MM.1S (cell line): Measurements from ENCODE around the gene SPOCK1.

Experiments
- DNase-seq: peaks from one replicate; pipeline ENCODE4 v3.0.0-alpha.2; 2015
- H2AFZ ChIP-seq: fragments of 300-600 bp; sonication (generic); 2 replicates; pipeline ENCODE4 v1.6.0; 2016; ENCODE audit warnings: antibody characterized with exemption, low read length
- H3F3A ChIP-seq: fragments of 300-600 bp; sonication (generic); 2 replicates; pipeline ENCODE4 v1.6.1; 2016; ENCODE audit warnings: mild to moderate bottlenecking, antibody characterized with exemption, low read length, moderate library complexity, mixed read lengths; ENCODE audit not compliant: insufficient read depth
- H3K27ac ChIP-seq: fragments of 300-600 bp; sonication (generic); 2 replicates; pipeline ENCODE4 v1.5.1; 2016; ENCODE audit warnings: mild to moderate bottlenecking, low read length
- H3K27me3 ChIP-seq: fragments of 300-600 bp; sonication (generic); replicated peaks from 2 replicates; pipeline ENCODE4 v1.6.0; 2016; ENCODE audit warnings: low read length; ENCODE audit not compliant: insufficient read depth
- H3K36me3 ChIP-seq: fragments of 300-600 bp; sonication (generic); replicated peaks from 2 replicates; pipeline ENCODE4 v1.6.1; 2016; ENCODE audit warnings: mild to moderate bottlenecking, low read length, mixed read lengths; ENCODE audit not compliant: insufficient read depth
- H3K4me1 ChIP-seq: fragments of 300-600 bp; sonication (generic); 2 replicates; pipeline ENCODE4 v1.6.1; 2016; ENCODE audit warnings: low read length, mixed read lengths
- H3K4me2 ChIP-seq: fragments of 300-600 bp; sonication (generic); 2 replicates; pipeline ENCODE4 v1.6.0; 2016; ENCODE audit warnings: low read depth, low read length
- H3K4me3 ChIP-seq: fragments of 300-600 bp; sonication (generic); 2 replicates; pipeline ENCODE4 v1.5.1; 2016; ENCODE audit warnings: low read length, mixed read lengths
- H3K79me2 ChIP-seq: fragments of 300-600 bp; sonication (generic); 2 replicates; pipeline ENCODE4 v1.6.1; 2016; ENCODE audit warnings: mixed run types, low read length, mixed read lengths
- H3K9ac ChIP-seq: fragments of 300-600 bp; sonication (generic); 2 replicates; pipeline ENCODE4 v1.6.1; 2016; ENCODE audit warnings: low read length, mixed read lengths
- H3K9me2 ChIP-seq: fragments of 300-600 bp; sonication (generic); replicated peaks from 2 replicates; pipeline ENCODE4 v1.6.1; 2016; ENCODE audit warnings: mild to moderate bottlenecking, low read length, mixed read lengths; ENCODE audit not compliant: insufficient read depth
- H3K9me3 ChIP-seq: fragments of 300-600 bp; sonication (generic); replicated peaks from 2 replicates; pipeline ENCODE4 v1.6.1; 2016; ENCODE audit warnings: mild to moderate bottlenecking, low read length, mixed read lengths; ENCODE audit not compliant: insufficient read depth
- H4K20me1 ChIP-seq: fragments of 300-600 bp; sonication (generic); 2 replicates; pipeline ENCODE4 v1.6.1; 2016; ENCODE audit warnings: mild to moderate bottlenecking, low read length, moderate library complexity, mixed read lengths; ENCODE audit not compliant: insufficient read depth
- CTCF ChIP-seq: fragments of 300-600 bp; sonication (generic); IDR thresholded peaks from 2 replicates; pipeline ENCODE4 v1.5.1; 2016; ENCODE audit warnings: antibody characterized with exemption, low read length, mixed read lengths
- EZH2 ChIP-seq: fragments of 300-600 bp; sonication (generic); optimal IDR thresholded peaks from 2 replicates; pipeline ENCODE3; 2017; ENCODE audit warnings: low read depth, mild to moderate bottlenecking, antibody characterized with exemption, low read length, mixed read lengths
- EZH2phosphoT487 ChIP-seq: fragments of 300-600 bp; sonication (generic); IDR thresholded peaks from 2 replicates; pipeline ENCODE4 v1.6.1; 2018; ENCODE audit warnings: antibody characterized with exemption, low read length

The SPOCK1 gene

GRCh38 chr5:137119321-137119720 is 379.8 kb downstream of the SPOCK1 start:
- Histone ChIP-seq H4K20me1 (no peaks in the 10 kb centered on the region), H3K36me3 (no peaks in the 10 kb centered on the region), H3K27me3 (no peaks in the 10 kb centered on the region), H3K9ac (no peak overlapping the region), H3K4me2 (no peak overlapping the region), H3F3A (no peaks in the 10 kb centered on the region), H3K79me2 (no peaks in the 10 kb centered on the region), H3K9me2 (no peaks in the 10 kb centered on the region), H3K4me1 (no peaks in the 10 kb centered on the region), H2AFZ (no peak overlapping the region), H3K9me3 (no peaks in the 10 kb centered on the region), H3K4me3 (no peak overlapping the region), H3K27ac (no peak overlapping the region)
- DNase-seq: no peak
- TF ChIP-seq EZH2 (no peak), CTCF (no peak), EZH2phosphoT487 (no peak)

- H3K27me3 ChIP-seq: no peaks in the 10 kb centered on the region
- no peaks in the 10 kb centered on the region for H3K79me2 ChIP-seq
- TF ChIP-seq EZH2phosphoT487 (no peak), CTCF (no peak), EZH2 (no peak)
- DNase-seq: no peak
- no peak overlapping the region for H3K9ac ChIP-seq
- no peak overlapping the region for H3K27ac ChIP-seq
- no peaks in the 10 kb centered on the region for H4K20me1 ChIP-seq
- no peaks in the 10 kb centered on the region for H3K36me3 ChIP-seq
- no peaks in the 10 kb centered on the region for H3K4me1 ChIP-seq
- no peaks in the 10 kb centered on the region for H3K9me2 ChIP-seq
- no peak overlapping the region for H2AFZ ChIP-seq
- no peaks in the 10 kb centered on the region for H3K9me3 ChIP-seq
- H3K4me2 ChIP-seq: no peak overlapping the region
- no peaks in the 10 kb centered on the region for H3F3A ChIP-seq
- H3K4me3 ChIP-seq: no peak overlapping the region
Observed at GRCh38 chr5:137118629-137119028, 380.5 kb downstream of the SPOCK1 start.

GRCh38 chr5:137115152-137115551 is 384.0 kb downstream of the SPOCK1 start:
- no peaks in the 10 kb centered on the region for H4K20me1 ChIP-seq
- no peak for DNase-seq
- no peak overlapping the region for H2AFZ ChIP-seq
- no peaks in the 10 kb centered on the region for H3F3A ChIP-seq
- no peak overlapping the region for H3K27ac ChIP-seq
- no peaks in the 10 kb centered on the region for H3K9me3 ChIP-seq
- H3K9me2 ChIP-seq: no peaks in the 10 kb centered on the region
- H3K27me3 ChIP-seq: no peaks in the 10 kb centered on the region
- H3K4me1 ChIP-seq: no peaks in the 10 kb centered on the region
- no peak overlapping the region for H3K9ac ChIP-seq
- TF ChIP-seq EZH2 (no peak), CTCF (no peak), EZH2phosphoT487 (no peak)
- no peak overlapping the region for H3K4me3 ChIP-seq
- no peaks in the 10 kb centered on the region for H3K36me3 ChIP-seq
- H3K4me2 ChIP-seq: no peak overlapping the region
- no peaks in the 10 kb centered on the region for H3K79me2 ChIP-seq

GRCh38 chr5:137114529-137114928 is 384.6 kb downstream of the SPOCK1 start:
- Histone ChIP-seq H3K9me2 (no peaks in the 10 kb centered on the region), H3K4me3 (no peak overlapping the region), H3K36me3 (no peaks in the 10 kb centered on the region), H2AFZ (no peak overlapping the region), H3K4me1 (no peaks in the 10 kb centered on the region), H3F3A (no peaks in the 10 kb centered on the region), H3K9me3 (no peaks in the 10 kb centered on the region), H3K4me2 (no peak overlapping the region), H3K27ac (no peak overlapping the region), H3K79me2 (no peaks in the 10 kb centered on the region), H4K20me1 (no peaks in the 10 kb centered on the region), H3K9ac (no peak overlapping the region), H3K27me3 (no peaks in the 10 kb centered on the region)
- DNase-seq: no peak
- no peak for TF ChIP-seq EZH2phosphoT487
- no peak for TF ChIP-seq CTCF
